T follicular helper cell (primary cell): ENCODE data around the gene NGF.
"Not testable (repeated sequence)": the region's sequence is repeated elsewhere in the genome, so short reads cannot be mapped to it uniquely, and the experiment has no call there.

Source experiments
- DNase-seq: peaks from one replicate; pipeline ENCODE4 v3.0.0-alpha.2; 2020; ENCODE audit warnings: low read depth

NGF gene

GRCh38 chr1:115309504-115309903 lies 28.5 kb downstream of the NGF start:
- not testable (repeated sequence) for DNase-seq

GRCh38 chr1:115308969-115309368 lies 29.1 kb downstream of the NGF start:
- no peak for DNase-seq

- DNase-seq = no peak
Measured at GRCh38 chr1:115307661-115308060, 30.4 kb downstream of the NGF start.

GRCh38 chr1:115306146-115306545 lies 31.9 kb downstream of the NGF start:
- DNase-seq = no peak

DNA sequence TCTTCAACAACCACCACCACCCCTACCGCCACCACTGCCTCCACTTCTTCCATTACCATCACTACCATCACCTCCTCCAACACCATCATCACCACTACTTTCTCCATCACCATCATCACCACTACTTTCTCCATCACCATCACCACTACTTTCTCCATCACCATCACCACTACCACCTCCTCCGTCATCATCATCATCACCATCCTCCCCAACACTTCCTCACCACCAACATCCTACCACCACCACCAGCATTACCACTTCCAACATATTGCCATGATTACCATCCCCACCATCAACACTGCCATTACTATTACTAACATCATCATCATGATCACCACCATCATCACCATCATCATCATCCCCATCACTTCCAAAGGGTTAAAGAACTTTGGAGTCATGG lies 34.7 kb downstream of the NGF start:
- DNase-seq = no peak

DNA sequence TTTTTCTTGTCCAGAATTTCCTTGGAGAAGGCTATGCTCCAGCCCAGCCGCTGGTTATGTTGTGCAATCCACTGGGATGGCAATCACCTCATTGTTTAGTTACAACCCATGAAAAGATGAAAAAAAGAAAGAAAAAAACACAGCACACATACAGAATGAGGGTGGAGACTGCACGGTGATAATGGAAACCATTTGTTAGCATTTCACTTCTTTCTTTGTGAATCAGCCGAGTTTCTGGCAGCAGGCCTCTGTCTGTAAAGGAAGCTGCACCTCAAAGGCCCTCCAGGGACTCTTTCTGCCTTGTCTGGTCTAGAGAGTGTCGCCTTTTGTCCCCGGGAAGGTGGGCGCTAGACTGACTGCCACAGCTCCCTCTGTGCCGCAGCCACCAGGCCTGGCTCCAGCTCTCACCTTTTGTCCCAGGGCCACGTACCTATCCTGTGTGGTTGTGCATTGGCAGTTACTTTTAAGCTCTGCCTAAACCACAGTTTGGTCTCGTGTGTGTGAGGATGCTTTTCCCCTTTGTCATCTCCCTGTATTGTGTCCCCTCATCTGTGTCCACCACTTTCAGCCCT lies 35.6 kb downstream of the NGF start:
- DNase-seq = no peak

DNA sequence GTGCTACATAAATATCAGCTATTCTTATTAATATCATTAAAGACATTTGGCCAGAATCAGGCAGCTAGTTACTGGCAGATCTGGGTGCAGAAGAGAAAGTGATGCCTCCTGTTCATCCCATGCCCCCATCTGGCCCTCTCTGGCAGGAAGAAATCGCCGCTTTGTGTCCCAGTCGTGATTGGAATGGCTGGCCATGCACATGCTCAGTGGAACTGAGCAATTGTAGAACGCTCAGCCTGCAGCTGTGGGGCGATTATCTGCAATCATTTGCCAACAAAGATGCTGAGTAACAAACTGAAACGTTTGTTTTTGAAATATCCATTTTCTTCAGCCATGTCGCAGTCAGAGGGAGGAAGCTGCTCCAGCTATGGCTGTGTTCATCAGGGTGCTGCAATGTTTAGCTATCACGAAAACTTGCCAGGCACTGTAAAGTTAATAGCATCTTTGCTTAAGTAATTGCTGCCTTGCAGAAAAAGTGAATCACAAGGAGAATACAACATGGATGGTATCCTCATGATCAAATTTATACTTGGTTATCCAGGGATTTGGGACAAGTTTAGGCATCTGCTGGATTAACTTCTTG lies 36.5 kb downstream of the NGF start:
- DNase-seq = no peak

DNA sequence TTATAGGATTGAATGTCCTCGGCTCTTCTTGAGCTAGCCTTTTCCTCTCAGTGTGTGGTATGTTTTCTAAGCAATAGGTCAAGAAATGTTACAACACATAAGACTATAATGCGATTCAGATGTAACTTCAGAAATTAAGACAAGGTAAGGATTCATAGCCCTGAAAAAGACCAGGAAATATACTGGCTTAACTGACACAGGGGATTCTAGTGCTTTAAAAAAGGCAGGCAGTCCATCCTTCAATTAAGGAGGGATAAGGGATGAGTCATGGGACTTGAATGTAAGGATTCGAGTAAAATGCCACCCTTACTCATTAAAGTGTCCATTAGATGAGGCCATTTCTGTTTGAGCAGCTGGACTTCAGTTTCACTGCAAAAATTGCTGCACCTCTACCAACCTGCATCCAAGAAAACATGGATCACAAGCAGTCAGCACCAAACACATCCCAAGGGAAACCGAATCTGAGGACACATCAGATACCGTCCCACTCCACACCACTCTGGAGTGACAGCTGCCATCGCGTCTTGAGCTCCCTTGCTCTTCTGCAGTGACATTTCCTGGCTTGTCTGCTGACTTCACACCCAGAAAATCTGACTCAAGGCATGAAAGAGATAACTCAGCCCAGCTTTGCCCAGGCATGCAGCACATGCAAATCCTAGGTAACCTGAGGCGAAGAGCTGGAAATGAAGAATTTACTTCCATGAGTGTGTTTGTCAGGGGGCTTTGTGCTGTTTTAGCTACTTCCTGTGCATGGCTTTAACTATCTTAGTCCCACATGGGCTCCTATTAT lies 37.8 kb downstream of the NGF start:
- DNase-seq = no peak

DNA sequence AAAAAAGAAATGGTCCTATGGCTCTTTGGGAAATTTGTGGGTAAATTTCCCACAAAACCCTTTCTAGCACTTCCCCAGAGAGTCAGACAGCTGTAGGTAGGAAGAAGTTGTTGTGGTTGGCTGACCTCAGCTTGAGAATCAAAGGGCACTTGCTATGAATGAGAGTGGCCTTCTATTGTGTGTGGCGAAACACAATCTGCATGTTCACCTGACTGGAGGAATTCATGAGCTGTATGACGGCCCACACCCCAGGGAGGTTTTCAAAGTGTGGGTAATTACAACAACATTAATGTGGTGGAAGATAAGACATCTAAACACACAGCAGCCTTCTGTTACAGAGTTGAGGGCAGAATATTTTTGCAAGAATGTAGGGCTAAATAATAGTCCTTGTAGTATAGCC lies 38.8 kb downstream of the NGF start:
- no peak for DNase-seq

DNA sequence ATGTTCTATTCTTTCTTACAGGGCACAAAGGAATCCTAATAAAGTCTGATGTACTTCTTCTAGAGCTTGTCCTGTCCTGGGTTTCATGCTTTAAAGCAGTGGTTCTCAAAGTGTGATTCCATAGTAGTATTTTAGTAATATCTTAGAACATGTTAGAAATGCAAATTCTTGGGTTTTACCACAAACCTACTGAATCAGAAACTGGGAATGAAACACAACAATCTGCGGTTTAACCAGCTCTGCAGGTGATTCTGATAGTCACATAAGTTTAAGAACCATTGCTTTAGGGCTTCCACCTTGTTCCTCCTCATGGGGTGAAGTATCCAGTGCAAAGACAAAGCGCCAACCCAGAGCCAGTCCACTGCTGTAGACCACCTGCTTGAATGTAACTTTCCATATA lies 41.1 kb downstream of the NGF start:
- DNase-seq = no peak

- DNase-seq = no peak
Measured at GRCh38 chr1:115295904-115296696, 41.9 kb downstream of the NGF start.

DNA sequence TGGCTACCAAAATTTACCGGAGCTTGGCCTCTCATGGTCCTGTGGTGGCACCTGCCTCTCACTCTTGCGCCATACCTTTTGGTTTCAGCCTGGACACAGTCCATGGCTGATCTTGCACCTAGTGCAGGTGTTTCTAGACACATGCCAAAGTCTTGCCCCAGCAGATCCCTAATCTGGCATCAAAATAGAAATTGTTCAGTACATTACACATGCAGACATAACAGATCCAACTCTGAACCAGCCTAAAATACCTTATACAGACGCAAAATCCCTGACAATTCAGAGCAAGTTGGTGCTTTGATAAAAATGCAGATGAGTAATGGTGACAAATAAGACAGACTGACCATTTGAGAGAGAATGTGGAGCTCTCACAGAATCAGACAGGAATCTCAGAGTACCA lies 44.1 kb downstream of the NGF start:
- no peak for DNase-seq

- no peak for DNase-seq
Measured at GRCh38 chr1:115293006-115293405, 45.0 kb downstream of the NGF start.

DNA sequence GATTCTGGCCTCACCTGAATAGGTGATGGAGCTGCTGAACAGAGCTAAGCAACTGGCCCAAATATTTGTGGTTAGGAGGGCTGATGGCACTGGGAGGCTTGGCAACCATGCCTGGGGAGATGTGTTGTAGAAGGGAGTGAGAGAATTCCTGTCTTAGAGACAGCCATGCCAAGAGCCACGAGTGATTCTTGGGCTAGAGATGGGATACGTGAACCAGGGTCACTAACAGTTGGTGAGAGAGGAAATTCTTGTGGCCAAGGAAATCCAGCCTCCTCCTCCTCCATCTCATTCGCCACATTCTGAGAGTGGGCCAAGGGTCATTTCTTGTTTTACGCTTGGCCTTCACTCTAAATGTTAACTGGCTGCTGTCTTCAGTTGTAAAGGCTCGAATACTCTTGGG lies 46.3 kb downstream of the NGF start:
- DNase-seq = no peak

- DNase-seq = no peak
Measured at GRCh38 chr1:115289940-115290339, 48.1 kb downstream of the NGF start.

GRCh38 chr1:115288591-115289198 lies 49.4 kb downstream of the NGF start:
- no peak for DNase-seq

DNA sequence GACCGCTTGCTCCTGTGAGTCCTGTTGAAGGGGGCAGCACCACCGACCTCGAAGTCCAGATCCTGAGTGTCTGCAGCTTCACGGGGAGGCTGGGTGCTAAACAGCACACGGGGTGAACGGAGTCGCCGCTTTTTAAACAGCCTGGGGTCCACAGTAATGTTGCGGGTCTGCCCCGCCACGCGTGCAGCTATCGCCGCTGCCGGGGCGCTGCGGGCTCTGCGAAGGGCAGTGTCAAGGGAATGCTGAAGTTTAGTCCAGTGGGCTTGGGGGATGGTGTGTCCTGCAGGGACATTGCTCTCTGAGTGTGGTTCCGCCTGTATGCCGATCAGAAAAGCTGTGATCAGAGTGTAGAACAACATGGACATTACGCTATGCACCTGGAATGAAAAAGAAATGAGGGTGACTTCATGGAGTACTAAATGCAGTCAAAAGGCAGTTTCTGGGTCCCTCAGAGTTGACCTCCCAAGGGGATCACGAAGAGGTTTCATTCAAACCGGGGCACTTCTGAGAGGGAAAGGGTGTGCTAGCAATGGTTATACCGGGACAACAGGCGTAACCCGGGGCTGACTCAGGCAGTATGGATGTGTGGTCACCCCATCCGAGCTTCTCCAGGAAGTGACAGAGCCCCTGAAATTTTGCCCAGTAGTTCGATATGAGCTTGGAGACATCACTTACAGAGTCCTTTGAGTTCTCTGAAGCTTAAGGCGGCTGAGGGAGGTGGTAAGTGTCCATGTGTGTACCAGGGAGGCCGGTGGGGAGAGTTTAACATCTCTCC lies 51.4 kb downstream of the NGF start:
- no peak for DNase-seq

DNA sequence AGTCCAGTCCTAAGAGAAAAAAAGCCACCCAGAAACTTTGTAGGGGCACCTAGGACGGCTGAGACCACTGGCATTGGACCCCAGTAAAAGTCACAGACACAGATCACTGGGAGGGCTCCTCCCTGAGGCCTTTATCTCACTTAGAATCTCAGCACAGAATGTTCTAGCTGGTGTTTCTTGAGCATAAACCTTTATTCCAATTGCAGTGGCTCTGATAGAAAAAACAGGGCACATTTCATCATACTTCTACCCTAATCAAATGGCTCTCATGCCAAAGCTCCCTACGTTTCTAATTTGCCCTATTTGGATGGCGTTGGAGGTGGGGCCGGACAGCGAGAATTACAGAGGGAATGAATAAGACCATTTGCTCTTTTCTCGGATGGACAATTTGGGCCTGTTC lies 53.8 kb downstream of the NGF start:
- no peak for DNase-seq

DNA sequence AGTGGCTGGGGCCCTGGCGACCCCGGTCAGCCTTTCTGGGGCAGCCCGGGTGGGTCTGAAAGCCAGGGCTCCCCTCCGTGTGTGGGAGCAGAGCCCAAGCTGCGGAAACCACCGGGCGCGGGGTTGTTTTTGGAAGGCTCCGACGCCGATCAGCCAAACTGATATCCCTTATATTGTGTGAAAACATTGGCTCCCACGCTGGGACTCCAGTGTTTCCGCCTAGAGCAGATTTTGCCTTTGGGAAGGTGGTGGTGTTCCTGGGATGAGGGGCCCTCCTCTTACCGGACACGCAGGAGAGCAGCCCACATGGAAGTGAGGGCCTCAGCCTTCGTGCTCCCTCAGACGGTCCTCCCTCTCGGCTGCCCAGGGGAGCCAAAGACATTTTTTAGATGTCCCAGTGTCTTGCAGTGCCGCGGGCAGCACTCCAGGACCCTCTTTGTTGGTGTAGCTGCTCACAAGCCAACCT lies 54.3 kb downstream of the NGF start:
- DNase-seq = no peak

DNA sequence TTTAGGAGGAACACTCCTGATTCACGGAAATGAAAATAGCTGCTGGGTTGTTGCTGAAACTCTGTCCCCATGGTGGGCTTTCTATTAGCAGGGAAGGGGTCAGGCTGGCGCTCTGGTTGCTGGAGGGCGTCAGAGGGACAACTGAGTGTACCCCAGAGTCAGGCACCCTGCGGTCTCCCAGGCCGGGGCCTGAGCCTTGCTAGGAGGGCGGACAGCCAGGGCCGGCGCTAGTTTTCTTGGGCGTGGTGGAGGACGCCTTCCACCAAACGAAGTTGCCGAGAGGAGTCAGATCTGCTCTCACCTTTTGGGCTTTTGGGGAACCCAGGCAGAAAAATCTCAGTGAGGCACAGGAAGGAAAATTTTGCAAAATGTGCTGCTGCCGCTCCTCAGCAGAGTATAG lies 54.8 kb downstream of the NGF start:
- DNase-seq = no peak

DNA sequence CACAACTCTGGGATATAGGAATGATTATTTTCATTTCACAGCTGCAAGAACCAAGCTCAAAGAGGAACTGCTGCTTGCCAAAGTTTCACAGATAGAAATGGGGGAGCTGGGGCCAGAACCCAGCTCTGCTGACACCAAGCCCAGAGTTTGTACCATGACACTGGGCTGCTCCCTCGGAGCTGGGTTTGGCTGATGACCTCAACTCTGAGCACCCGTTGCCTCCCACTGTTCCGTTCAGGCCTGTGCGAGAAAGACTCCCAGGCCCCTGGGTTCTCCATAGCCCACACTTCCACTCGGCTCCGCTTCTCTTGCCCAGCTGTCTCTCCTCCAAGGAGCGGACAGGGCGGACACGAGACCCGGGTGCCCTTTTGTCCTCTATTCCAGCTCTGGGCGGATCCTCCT lies 55.2 kb downstream of the NGF start:
- DNase-seq = no peak
